ENCODE results near the gene ST7L.
A peak's percentile ranks its signal among the peaks of the same experiment; 100 is the strongest.

ST7L gene

DNA sequence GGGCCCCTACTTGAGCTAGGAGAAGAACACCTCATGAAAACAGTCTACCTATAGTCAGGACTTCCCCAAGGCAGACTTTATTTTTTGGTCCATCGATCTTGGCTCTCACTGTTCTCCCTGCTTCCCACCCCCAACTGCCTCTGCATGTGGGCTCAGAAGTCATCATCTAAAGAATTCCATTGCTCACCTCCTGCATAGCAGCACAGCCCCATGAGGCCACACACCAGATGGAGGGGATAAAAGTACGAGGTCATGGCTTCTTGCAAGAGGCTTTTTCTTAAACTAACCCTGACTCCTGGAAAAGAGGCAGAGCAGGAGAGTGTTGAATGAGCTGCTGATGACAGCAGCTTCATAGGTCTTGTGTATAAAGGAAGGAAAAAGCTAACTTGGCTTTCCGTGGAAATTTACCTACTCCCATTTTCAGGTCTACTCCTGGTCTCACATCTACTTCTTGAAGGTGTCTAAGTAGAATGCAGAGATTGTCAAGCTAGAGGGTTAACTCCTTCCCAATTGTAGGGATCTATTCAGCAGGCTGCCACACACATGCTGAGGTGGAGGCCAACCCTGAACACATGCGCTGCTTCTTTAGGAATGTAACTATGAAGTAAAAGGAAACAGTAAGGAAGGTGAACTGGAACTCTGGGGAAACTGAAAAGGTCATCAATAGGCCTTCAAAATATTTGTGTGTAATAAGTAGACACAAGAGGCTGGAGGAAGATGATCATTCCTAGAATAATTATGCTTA, 91.5 kb downstream of the ST7L start:
- no peaks in the 10 kb centered on the region for H3K27me3 ChIP-seq (ENCODE audit: control insufficient read depth, insufficient read depth, low read length)
- H3K4me3 ChIP-seq (ENCODE audit: low read length): no peak overlapping the region
- H3K9ac ChIP-seq (ENCODE audit: low read depth, low read length): no peak overlapping the region
- H3K4me2 ChIP-seq (ENCODE audit: low read length): peak overlapping the region; percentile 1
- H3K4me1 ChIP-seq (ENCODE audit: control insufficient read depth, insufficient read depth, low read length): peaks cover 65% of the 10 kb centered on the region
- no peaks in the 10 kb centered on the region for H3K9me3 ChIP-seq (replicated peaks; ENCODE audit: low read length)
- H3K36me3 ChIP-seq (ENCODE audit: insufficient read depth, low read length): peaks cover 11% of the 10 kb centered on the region

DNA sequence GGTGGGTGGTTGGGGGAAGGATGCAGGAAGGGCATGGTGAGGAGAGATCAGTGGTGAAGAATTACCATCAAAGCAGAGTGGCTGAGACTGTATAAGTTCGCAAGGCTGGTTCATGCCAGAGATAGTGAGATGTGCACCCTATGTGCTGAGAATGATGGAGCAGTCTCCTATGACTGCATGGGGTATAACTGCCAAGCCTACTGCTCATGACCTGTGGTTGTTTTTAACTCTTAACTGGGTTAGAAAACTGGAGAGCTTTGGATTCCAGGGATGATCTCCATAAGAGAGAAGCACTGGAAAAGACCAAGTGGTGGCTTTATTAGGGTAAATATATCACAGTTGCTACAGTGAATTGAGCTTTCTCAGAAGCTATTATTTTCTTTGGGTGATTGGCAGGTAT, 94.0 kb downstream of the ST7L start:
- H3K4me3 ChIP-seq (ENCODE audit: low read length): no peak overlapping the region
- no peak overlapping the region for H3K9ac ChIP-seq (ENCODE audit: low read depth, low read length)
- H3K27me3 ChIP-seq (ENCODE audit: control insufficient read depth, insufficient read depth, low read length): peaks cover 6% of the 10 kb centered on the region
- H3K36me3 ChIP-seq (ENCODE audit: insufficient read depth, low read length): peaks cover 14% of the 10 kb centered on the region
- no peak overlapping the region for H3K4me2 ChIP-seq (ENCODE audit: low read length)
- H3K4me1 ChIP-seq (ENCODE audit: control insufficient read depth, insufficient read depth, low read length): peaks cover 74% of the 10 kb centered on the region
- no peaks in the 10 kb centered on the region for H3K9me3 ChIP-seq (replicated peaks; ENCODE audit: low read length)

DNA sequence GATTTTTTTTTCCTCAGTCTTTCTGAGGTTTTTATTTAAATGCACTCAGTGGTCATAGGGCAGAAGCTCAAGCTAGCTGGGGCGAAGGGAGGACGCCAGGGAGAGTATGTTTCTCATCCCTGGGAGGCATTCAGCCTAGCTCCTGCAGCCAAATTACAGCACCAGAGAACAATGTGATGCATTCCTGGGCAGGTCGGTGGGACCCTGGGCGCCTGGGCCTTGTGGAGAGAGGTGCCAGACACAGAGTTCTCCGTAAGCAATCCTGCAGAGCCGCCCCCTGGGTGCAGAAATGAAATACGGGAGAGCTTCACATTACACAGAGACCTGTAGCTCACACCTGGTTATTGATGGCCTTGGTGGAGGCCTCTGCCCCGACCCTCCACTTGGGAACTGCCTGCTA, 94.7 kb downstream of the ST7L start:
- Histone ChIP-seq H3K4me3 (ENCODE audit: low read length) (no peak overlapping the region), H3K27me3 (ENCODE audit: control insufficient read depth, insufficient read depth, low read length) (peaks cover 6% of the 10 kb centered on the region), H3K36me3 (ENCODE audit: insufficient read depth, low read length) (peaks cover 14% of the 10 kb centered on the region), H3K4me2 (ENCODE audit: low read length) (no peak overlapping the region), H3K9ac (ENCODE audit: low read depth, low read length) (no peak overlapping the region), H3K4me1 (ENCODE audit: control insufficient read depth, insufficient read depth, low read length) (peaks cover 70% of the 10 kb centered on the region), H3K9me3 (replicated peaks; ENCODE audit: low read length) (no peaks in the 10 kb centered on the region)

DNA sequence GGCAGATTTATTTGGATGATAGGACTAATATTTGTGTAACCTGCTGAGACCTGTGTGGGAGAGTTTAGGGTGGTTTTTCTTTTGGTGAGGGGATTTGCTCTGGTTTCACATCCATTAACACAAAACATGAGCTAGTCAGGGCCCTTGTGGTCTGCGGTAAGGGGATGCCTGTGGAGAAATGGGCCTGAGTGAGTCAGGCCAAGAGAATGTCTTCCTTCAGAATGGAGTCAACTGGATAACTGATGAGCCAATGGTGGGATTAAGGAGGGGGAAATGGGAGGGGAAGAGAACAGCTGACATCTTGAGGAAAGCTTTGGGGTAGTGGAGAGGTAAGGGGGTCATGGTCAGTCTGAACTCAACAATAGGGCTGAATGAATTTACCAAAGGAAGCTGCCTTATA, 96.3 kb downstream of the ST7L start:
- peaks cover 53% of the 10 kb centered on the region for H3K4me1 ChIP-seq (ENCODE audit: control insufficient read depth, insufficient read depth, low read length)
- peaks cover 6% of the 10 kb centered on the region for H3K27me3 ChIP-seq (ENCODE audit: control insufficient read depth, insufficient read depth, low read length)
- no peak overlapping the region for H3K4me3 ChIP-seq (ENCODE audit: low read length)
- no peaks in the 10 kb centered on the region for H3K9me3 ChIP-seq (replicated peaks; ENCODE audit: low read length)
- H3K9ac ChIP-seq (ENCODE audit: low read depth, low read length): peak overlapping the region; percentile 28
- H3K4me2 ChIP-seq (ENCODE audit: low read length): peak overlapping the region; percentile 44
- H3K36me3 ChIP-seq (ENCODE audit: insufficient read depth, low read length): peaks cover 14% of the 10 kb centered on the region

DNA sequence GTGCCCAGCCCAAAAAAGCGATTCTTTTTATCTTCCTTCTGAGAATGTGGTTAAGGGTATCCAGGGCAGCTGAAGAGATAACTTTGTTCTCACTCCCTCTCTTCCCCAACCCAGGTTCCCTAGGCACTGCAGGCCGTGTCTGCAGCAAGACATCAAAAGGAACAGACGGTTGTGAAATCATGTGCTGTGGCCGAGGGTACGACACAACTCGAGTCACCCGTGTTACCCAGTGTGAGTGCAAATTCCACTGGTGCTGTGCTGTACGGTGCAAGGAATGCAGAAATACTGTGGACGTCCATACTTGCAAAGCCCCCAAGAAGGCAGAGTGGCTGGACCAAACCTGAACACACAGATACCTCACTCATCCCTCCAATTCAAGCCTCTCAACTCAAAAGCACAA, 98.8 kb downstream of the ST7L start:
- Histone ChIP-seq H3K4me3 (ENCODE audit: low read length) (no peak overlapping the region), H3K4me1 (ENCODE audit: control insufficient read depth, insufficient read depth, low read length) (peaks cover 55% of the 10 kb centered on the region), H3K9me3 (replicated peaks; ENCODE audit: low read length) (no peaks in the 10 kb centered on the region), H3K36me3 (ENCODE audit: insufficient read depth, low read length) (peaks cover 7% of the 10 kb centered on the region), H3K27me3 (ENCODE audit: control insufficient read depth, insufficient read depth, low read length) (peaks cover 6% of the 10 kb centered on the region), H3K9ac (ENCODE audit: low read depth, low read length) (no peak overlapping the region), H3K4me2 (ENCODE audit: low read length) (no peak overlapping the region)

DNA sequence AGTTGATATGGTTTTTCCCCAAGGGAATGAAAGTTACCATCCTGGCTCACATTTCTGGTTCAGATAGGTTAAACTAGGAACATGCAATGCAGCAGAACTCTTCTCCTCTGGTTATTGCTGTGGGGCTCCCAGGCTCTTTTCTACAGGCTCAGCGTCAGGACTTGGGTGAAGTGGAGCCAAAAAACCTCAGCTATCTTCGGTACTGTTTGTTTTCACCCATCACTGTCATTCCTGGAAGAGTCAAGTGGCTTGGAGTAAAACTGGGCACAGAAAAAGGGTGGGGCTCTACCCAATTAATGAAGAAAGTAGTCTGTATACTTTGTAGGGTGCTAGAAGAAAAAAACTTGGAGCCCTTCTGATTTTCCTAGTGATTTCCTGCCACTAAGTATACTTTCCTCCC, 100.8 kb downstream of the ST7L start:
- no peak overlapping the region for H3K9ac ChIP-seq (ENCODE audit: low read depth, low read length)
- peaks cover 37% of the 10 kb centered on the region for H3K4me1 ChIP-seq (ENCODE audit: control insufficient read depth, insufficient read depth, low read length)
- no peaks in the 10 kb centered on the region for H3K9me3 ChIP-seq (replicated peaks; ENCODE audit: low read length)
- no peak overlapping the region for H3K4me3 ChIP-seq (ENCODE audit: low read length)
- no peak overlapping the region for H3K4me2 ChIP-seq (ENCODE audit: low read length)
- H3K36me3 ChIP-seq (ENCODE audit: insufficient read depth, low read length): peaks cover 3% of the 10 kb centered on the region
- peaks cover 6% of the 10 kb centered on the region for H3K27me3 ChIP-seq (ENCODE audit: control insufficient read depth, insufficient read depth, low read length)

DNA sequence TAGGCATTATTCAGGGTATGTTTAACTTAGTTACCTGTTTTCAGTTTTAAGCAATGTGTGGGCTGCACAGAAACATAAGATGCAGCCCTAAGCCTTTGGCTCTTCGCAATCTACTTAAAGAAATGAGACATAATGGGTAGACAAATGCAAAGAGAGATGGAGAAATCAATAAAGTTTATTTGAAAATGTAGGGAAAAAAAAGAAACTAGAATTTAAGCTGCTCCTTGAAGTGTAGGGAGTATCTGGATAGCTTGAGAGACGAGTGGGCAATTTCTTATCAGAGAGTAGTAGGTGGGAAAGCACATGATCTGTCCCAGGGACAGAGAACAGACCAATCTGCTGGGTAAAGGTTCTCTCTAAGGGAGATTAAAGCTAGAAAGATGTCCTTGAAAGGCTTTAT, 101.3 kb downstream of the ST7L start:
- Histone ChIP-seq H3K36me3 (ENCODE audit: insufficient read depth, low read length) (peaks cover 3% of the 10 kb centered on the region), H3K9ac (ENCODE audit: low read depth, low read length) (no peak overlapping the region), H3K9me3 (replicated peaks; ENCODE audit: low read length) (no peaks in the 10 kb centered on the region), H3K4me1 (ENCODE audit: control insufficient read depth, insufficient read depth, low read length) (peaks cover 37% of the 10 kb centered on the region), H3K4me2 (ENCODE audit: low read length) (no peak overlapping the region), H3K4me3 (ENCODE audit: low read length) (no peak overlapping the region), H3K27me3 (ENCODE audit: control insufficient read depth, insufficient read depth, low read length) (peaks cover 6% of the 10 kb centered on the region)

DNA sequence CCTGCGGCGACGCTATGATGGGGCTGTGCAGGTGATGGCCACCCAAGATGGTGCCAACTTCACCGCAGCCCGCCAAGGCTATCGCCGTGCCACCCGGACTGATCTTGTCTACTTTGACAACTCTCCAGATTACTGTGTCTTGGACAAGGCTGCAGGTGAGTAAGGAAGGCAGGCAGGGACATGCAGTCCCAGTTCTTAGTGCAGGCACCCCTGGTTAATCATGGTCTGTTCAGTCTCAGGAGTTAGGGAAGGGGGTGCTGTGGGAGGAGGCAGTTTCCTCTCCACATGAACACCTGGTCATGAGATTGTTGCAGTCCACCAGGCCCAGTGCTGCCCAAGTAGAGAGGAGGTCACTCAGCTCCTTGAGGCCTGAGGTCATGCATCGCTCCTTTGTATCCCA, 101.7 kb downstream of the ST7L start:
- no peaks in the 10 kb centered on the region for H3K9me3 ChIP-seq (replicated peaks; ENCODE audit: low read length)
- no peak overlapping the region for H3K4me3 ChIP-seq (ENCODE audit: low read length)
- no peak overlapping the region for H3K9ac ChIP-seq (ENCODE audit: low read depth, low read length)
- H3K4me1 ChIP-seq (ENCODE audit: control insufficient read depth, insufficient read depth, low read length): peaks cover 34% of the 10 kb centered on the region
- no peak overlapping the region for H3K4me2 ChIP-seq (ENCODE audit: low read length)
- H3K27me3 ChIP-seq (ENCODE audit: control insufficient read depth, insufficient read depth, low read length): peaks cover 6% of the 10 kb centered on the region
- H3K36me3 ChIP-seq (ENCODE audit: insufficient read depth, low read length): peaks cover 3% of the 10 kb centered on the region

DNA sequence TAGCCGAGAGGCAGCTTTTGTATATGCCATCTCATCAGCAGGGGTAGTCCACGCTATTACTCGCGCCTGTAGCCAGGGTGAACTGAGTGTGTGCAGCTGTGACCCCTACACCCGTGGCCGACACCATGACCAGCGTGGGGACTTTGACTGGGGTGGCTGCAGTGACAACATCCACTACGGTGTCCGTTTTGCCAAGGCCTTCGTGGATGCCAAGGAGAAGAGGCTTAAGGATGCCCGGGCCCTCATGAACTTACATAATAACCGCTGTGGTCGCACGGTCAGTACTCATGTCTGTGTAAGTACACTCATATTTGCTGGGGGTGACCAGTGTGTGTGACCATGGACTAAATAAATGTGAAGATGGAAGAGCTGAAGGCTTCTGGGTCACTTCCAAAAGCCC, 102.8 kb downstream of the ST7L start:
- Histone ChIP-seq H3K9ac (ENCODE audit: low read depth, low read length) (no peak overlapping the region), H3K4me3 (ENCODE audit: low read length) (no peak overlapping the region), H3K4me1 (ENCODE audit: control insufficient read depth, insufficient read depth, low read length) (peaks cover 23% of the 10 kb centered on the region), H3K9me3 (replicated peaks; ENCODE audit: low read length) (no peaks in the 10 kb centered on the region), H3K4me2 (ENCODE audit: low read length) (no peak overlapping the region), H3K36me3 (ENCODE audit: insufficient read depth, low read length) (peaks cover 3% of the 10 kb centered on the region), H3K27me3 (ENCODE audit: control insufficient read depth, insufficient read depth, low read length) (peaks cover 6% of the 10 kb centered on the region)

DNA sequence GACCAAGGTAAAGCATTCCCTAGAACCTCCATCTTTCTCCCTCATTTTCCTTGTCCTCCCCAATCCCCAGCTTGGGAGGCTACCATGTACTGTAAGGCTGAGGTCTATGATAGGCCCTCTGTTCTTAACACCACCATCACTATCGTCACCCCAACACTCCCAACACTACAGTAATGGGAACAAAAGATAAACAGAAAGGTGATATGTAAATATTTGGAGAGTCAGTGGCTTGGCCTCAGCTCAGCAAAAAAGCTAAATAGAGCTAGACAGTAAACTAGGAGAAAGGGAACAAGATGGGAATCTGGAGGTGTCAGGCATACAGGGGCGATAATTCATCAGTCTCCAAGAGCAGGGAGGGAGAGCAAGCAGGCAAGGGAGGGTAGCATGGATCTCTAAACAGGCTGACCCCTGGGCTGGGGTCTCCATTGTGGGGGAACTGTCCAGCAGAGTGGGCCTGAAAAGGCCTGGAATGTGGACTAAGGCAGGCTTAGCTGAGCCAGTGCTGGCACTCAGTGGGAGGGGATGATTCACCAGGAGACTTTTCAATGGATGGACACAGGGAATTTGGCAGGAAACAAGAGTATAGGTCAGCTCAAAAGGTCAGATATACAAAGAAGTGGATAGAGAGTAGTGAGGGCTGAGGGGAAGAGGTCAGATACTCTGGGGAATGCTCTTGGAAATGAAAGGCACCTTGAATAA, 103.5 kb downstream of the ST7L start:
- no peak overlapping the region for H3K9ac ChIP-seq (ENCODE audit: low read depth, low read length)
- H3K36me3 ChIP-seq (ENCODE audit: insufficient read depth, low read length): peaks cover under 1% of the 10 kb centered on the region
- peaks cover 23% of the 10 kb centered on the region for H3K4me1 ChIP-seq (ENCODE audit: control insufficient read depth, insufficient read depth, low read length)
- no peak overlapping the region for H3K4me2 ChIP-seq (ENCODE audit: low read length)
- no peak overlapping the region for H3K4me3 ChIP-seq (ENCODE audit: low read length)
- H3K27me3 ChIP-seq (ENCODE audit: control insufficient read depth, insufficient read depth, low read length): peaks cover 2% of the 10 kb centered on the region
- no peaks in the 10 kb centered on the region for H3K9me3 ChIP-seq (replicated peaks; ENCODE audit: low read length)

DNA sequence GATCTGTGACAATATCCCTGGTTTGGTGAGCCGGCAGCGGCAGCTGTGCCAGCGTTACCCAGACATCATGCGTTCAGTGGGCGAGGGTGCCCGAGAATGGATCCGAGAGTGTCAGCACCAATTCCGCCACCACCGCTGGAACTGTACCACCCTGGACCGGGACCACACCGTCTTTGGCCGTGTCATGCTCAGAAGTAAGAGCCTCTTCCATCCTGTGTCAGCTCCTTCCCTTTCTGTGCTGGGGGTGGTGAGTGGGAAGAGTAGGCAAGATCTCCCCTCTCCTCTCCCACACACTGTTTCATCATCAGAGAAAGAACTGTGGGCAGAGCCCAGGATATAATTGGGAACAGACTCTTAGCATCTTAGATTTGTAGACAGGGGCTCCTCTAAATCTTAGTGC, 104.0 kb downstream of the ST7L start:
- peaks cover 6% of the 10 kb centered on the region for H3K27me3 ChIP-seq (ENCODE audit: control insufficient read depth, insufficient read depth, low read length)
- H3K4me2 ChIP-seq (ENCODE audit: low read length): no peak overlapping the region
- no peaks in the 10 kb centered on the region for H3K36me3 ChIP-seq (ENCODE audit: insufficient read depth, low read length)
- H3K4me1 ChIP-seq (ENCODE audit: control insufficient read depth, insufficient read depth, low read length): peaks cover 17% of the 10 kb centered on the region
- H3K4me3 ChIP-seq (ENCODE audit: low read length): no peak overlapping the region
- H3K9me3 ChIP-seq (replicated peaks; ENCODE audit: low read length): no peaks in the 10 kb centered on the region
- H3K9ac ChIP-seq (ENCODE audit: low read depth, low read length): no peak overlapping the region
